OCI-LY3 (cell line): ENCODE results near the gene CHEK1.

ENCODE experiments used
- H2AFZ ChIP-seq: fragments of 200-600, 300-600 bp; shearing (Covaris generic); 2 replicates; pipeline ENCODE4 v1.6.0; 2014; ENCODE audit warnings: antibody characterized with exemption, low read depth, low read length
- H3K27ac ChIP-seq: fragments of 200-600, 300-600 bp; sonication (generic); 2 replicates; pipeline ENCODE4 v1.5.1; 2014; ENCODE audit warnings: mild to moderate bottlenecking, low read length, moderate library complexity, mixed read lengths
- H3K27me3 ChIP-seq: fragments of 200-600, 300-600 bp; sonication (generic); 2 replicates; pipeline ENCODE4 v1.6.1; 2014; ENCODE audit warnings: low read depth, low read length, mixed read lengths
- H3K36me3 ChIP-seq: fragments of 200-600, 300-600 bp; sonication (generic); replicated peaks from 2 replicates; pipeline ENCODE3; 2014; ENCODE audit warnings: low read depth, low read length, mixed read lengths
- H3K4me1 ChIP-seq: fragments of 300-600, 200-600 bp; sonication (generic); 2 replicates; pipeline ENCODE4 v1.6.1; 2014; ENCODE audit warnings: low read length, mixed read lengths
- H3K4me2 ChIP-seq: fragments of 200-600, 300-600 bp; sonication (generic); 2 replicates; pipeline ENCODE4 v1.6.1; 2014; ENCODE audit warnings: low read length, mixed read lengths
- H3K4me3 ChIP-seq: fragments of 300-600, 200-600 bp; sonication (generic); 2 replicates; pipeline ENCODE4 v1.5.1; 2014; ENCODE audit warnings: antibody characterized with exemption, mild to moderate bottlenecking, low read length, moderate library complexity
- H3K79me2 ChIP-seq: fragments of 300-600, 200-600 bp; shearing (Covaris generic); 2 replicates; pipeline ENCODE4 v1.6.1; 2014; ENCODE audit warnings: mild to moderate bottlenecking, low read length, mixed read lengths
- H3K9ac ChIP-seq: fragments of 300-600, 200-600 bp; shearing (Covaris generic); 2 replicates; pipeline ENCODE4 v1.6.0; 2014; ENCODE audit warnings: mild to moderate bottlenecking, low read length, moderate library complexity
- H3K9me3 ChIP-seq: fragments of 200-600, 300-600 bp; shearing (Covaris generic); 2 replicates; pipeline ENCODE4 v1.6.1; 2014; ENCODE audit warnings: low read length, mixed read lengths; ENCODE audit not compliant: insufficient read depth
- H4K20me1 ChIP-seq: fragments of 200-600, 300-600 bp; sonication (generic); 2 replicates; pipeline ENCODE4 v1.6.1; 2016; ENCODE audit warnings: low read length, mixed read lengths; ENCODE audit not compliant: insufficient read depth
- EZH2phosphoT487 ChIP-seq: fragments of 200-600 bp; shearing (Covaris generic); IDR thresholded peaks from 2 replicates; pipeline ENCODE4 v1.6.1; 2018; ENCODE audit warnings: antibody characterized with exemption, mixed run types, low read depth
- TF ChIP-seq, protein P1 (sequence below): fragments of 200-600, 300-600 bp; sonication (generic); IDR thresholded peaks from 2 replicates; pipeline ENCODE4 v1.5.1; 2014; ENCODE audit warnings: antibody characterized with exemption, low read length, low read depth

CHEK1 gene

DNA sequence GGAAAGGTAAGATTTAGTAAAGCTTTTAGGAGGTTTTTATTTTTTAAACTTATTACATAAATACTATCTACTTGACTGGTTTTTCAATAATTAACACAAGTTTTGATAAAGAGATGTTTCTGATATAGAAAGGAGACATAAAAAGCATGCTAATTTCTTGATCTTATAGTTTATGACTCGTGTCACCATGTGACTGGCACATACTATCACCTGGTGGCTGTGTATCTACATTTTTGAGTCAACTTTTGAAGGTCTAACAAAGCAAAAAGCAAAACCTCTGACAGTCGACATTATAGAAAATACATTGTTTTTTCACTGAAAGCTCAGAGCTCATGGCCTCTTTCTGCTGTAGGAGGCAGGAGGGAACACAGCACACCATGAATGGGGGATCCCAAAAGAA, 54.9 kb downstream of the CHEK1 start:
- H2AFZ ChIP-seq = no peak overlapping the region
- H3K27ac ChIP-seq = no peak overlapping the region
- no peak overlapping the region for H3K4me2 ChIP-seq
- no peaks in the 10 kb centered on the region for H3K27me3 ChIP-seq
- TF ChIP-seq, protein P1, sequence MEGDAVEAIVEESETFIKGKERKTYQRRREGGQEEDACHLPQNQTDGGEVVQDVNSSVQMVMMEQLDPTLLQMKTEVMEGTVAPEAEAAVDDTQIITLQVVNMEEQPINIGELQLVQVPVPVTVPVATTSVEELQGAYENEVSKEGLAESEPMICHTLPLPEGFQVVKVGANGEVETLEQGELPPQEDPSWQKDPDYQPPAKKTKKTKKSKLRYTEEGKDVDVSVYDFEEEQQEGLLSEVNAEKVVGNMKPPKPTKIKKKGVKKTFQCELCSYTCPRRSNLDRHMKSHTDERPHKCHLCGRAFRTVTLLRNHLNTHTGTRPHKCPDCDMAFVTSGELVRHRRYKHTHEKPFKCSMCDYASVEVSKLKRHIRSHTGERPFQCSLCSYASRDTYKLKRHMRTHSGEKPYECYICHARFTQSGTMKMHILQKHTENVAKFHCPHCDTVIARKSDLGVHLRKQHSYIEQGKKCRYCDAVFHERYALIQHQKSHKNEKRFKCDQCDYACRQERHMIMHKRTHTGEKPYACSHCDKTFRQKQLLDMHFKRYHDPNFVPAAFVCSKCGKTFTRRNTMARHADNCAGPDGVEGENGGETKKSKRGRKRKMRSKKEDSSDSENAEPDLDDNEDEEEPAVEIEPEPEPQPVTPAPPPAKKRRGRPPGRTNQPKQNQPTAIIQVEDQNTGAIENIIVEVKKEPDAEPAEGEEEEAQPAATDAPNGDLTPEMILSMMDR = no peak
- TF ChIP-seq EZH2phosphoT487 = no peak
- peaks cover 50% of the 10 kb centered on the region for H3K36me3 ChIP-seq
- no peaks in the 10 kb centered on the region for H3K9me3 ChIP-seq
- no peaks in the 10 kb centered on the region for H3K79me2 ChIP-seq
- H3K4me3 ChIP-seq = no peak overlapping the region
- no peaks in the 10 kb centered on the region for H4K20me1 ChIP-seq
- H3K9ac ChIP-seq = no peak overlapping the region
- H3K4me1 ChIP-seq = no peaks in the 10 kb centered on the region

DNA sequence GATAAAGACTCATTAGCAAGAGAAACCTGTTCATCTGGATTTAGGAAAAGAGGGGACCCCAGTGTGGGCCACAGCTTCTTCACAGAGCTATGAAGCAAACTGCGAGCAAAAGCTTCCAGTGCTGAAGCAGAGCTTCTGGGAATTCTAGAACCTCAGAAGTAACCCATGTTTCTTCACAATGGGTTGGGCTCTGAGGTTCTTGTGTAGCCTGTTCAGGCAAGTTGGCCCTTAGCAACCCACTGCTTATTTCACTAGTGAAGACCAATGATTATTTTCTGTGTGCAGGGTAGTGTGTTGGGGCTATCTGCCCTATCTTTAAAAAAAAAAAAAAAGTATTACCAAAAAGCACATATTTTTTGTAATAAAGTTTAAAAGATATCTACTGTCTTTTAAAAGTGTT, 55.8 kb downstream of the CHEK1 start, which contains the start of gene ACRV1:
TSS of gene ACRV1 (minus strand) at position 101 of the 400 bp plus-strand sequence. CDS start at position 34, 67 bp downstream.
- TF ChIP-seq, protein P1 = no peak
- TF ChIP-seq EZH2phosphoT487 = no peak
- Histone ChIP-seq H3K4me2 (no peak within 1 kb of the TSS), H3K9ac (no peak within 1 kb of the TSS), H3K79me2 (no peaks in the 10 kb centered on the region), H3K9me3 (no peaks in the 10 kb centered on the region), H3K36me3 (peaks cover 51% of the 10 kb centered on the region), H3K27me3 (no peaks in the 10 kb centered on the region), H3K4me3 (no peak within 1 kb of the TSS), H4K20me1 (no peaks in the 10 kb centered on the region), H3K27ac (no peak within 1 kb of the TSS), H3K4me1 (no peaks in the 10 kb centered on the region), H2AFZ (no peak within 1 kb of the TSS)

DNA sequence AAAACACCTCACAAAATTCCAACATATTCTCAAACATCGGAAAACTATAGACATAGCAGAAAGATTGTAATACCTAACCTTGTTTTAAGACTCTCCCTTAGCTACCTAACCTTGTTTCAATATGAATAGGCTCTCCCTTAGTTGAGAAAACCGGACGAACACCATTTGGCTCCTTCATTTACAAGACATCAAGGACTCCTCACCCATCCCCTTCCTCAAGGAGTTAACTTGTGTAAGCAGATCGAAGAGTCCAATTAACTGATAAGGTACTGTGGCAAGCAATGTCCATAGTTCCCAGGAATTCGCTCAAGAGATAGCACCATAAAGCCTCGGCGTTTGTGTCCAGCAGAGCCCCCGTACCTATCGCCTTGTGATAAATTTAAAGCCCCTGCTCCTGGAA, 60.3 kb downstream of the CHEK1 start:
- H2AFZ ChIP-seq = no peak overlapping the region
- no peaks in the 10 kb centered on the region for H3K79me2 ChIP-seq
- H3K4me2 ChIP-seq = no peak overlapping the region
- no peak overlapping the region for H3K4me3 ChIP-seq
- TF ChIP-seq EZH2phosphoT487 = no peak
- TF ChIP-seq, protein P1 = no peak
- peaks cover 20% of the 10 kb centered on the region for H3K36me3 ChIP-seq
- H3K4me1 ChIP-seq = no peaks in the 10 kb centered on the region
- H3K9ac ChIP-seq = no peak overlapping the region
- no peaks in the 10 kb centered on the region for H3K9me3 ChIP-seq
- no peak overlapping the region for H3K27ac ChIP-seq
- no peaks in the 10 kb centered on the region for H3K27me3 ChIP-seq
- no peaks in the 10 kb centered on the region for H4K20me1 ChIP-seq

- Histone ChIP-seq H4K20me1 (no peaks in the 10 kb centered on the region), H3K4me3 (no peak overlapping the region), H2AFZ (no peak overlapping the region), H3K9me3 (no peaks in the 10 kb centered on the region), H3K79me2 (no peaks in the 10 kb centered on the region), H3K4me1 (no peaks in the 10 kb centered on the region), H3K4me2 (no peak overlapping the region), H3K27me3 (no peaks in the 10 kb centered on the region), H3K36me3 (peaks cover 12% of the 10 kb centered on the region), H3K27ac (no peak overlapping the region), H3K9ac (no peak overlapping the region)
- TF ChIP-seq, protein P1 = no peak
- no peak for TF ChIP-seq EZH2phosphoT487
Observed at GRCh38 chr11:125688066-125688465, 63.1 kb downstream of the CHEK1 start.
